Bronchial epithelial cell (primary cell): ENCODE data around the gene KCTD1. TPM values are rescaled to one million over a fixed set of nuclear protein-coding genes. Genes with fewer than 3 reads are reported as not detected.

Experiments used
- DNase-seq: peaks from one replicate; pipeline ENCODE4 v3.0.0-alpha.2; 2010; ENCODE audit warnings: low read depth
- FAIRE-seq: peaks from 2 replicates; lab custom pipeline; 2011; peaks lifted over from hg19 to GRCh38; lab: Jason Lieb, UNC
- H3K27me3 ChIP-seq: 2 replicates; pipeline ENCODE4 v1.5.1; 2011; ENCODE audit warnings: low read length; ENCODE audit not compliant: control insufficient read depth, insufficient read depth
- H3K36me3 ChIP-seq: 2 replicates; pipeline ENCODE4 v1.5.1; 2011; ENCODE audit warnings: low read length; ENCODE audit not compliant: control insufficient read depth, insufficient read depth
- H3K4me3 ChIP-seq: 2 replicates; pipeline ENCODE4 v1.5.1; 2011; ENCODE audit warnings: mild to moderate bottlenecking, low read depth, low read length, control low read depth
- total RNA-seq: library from RNA; depleted of rRNA; stranded (reverse); fragments of >200 nt; gene quantifications from 2 replicates; pipeline ENCODE4 v1.2.1, GENCODE V29; 2014
- TF ChIP-seq, protein P1 (sequence below): IDR thresholded peaks from 2 replicates; pipeline ENCODE4 v1.5.1; 2011; ENCODE audit warnings: mild to moderate bottlenecking, moderate library complexity, low read length, control low read depth, inconsistent platforms; ENCODE audit not compliant: insufficient read depth, severe bottlenecking

KCTD1 gene
- total RNA-seq, 1 donor from 2014 or later = 16.6 TPM

DNA sequence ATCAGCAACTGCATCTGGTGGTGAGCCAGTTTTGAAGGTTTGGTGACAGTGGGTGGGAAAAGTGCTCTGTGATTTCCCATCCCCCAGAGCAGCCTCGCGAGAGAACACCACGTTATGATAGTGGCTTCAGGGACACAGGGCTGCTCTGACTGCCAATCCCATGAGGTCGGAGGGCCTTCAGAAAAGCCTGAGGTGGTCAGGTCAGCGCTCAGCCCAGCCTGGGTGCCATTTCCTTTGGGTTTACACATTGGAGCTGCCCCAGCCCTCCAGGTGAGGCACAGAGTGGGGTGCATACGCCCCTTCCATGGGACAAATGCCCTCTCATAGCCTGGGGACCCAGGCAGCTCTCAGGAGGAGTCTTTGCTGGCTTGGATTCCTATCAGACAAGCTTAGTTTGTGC lies 126.8 kb downstream of the KCTD1 start:
- Histone ChIP-seq H3K36me3 (no peaks in the 10 kb centered on the region), H3K27me3 (no peaks in the 10 kb centered on the region), H3K4me3 (no peak overlapping the region)
- DNase-seq = no peak
- TF ChIP-seq, protein P1, sequence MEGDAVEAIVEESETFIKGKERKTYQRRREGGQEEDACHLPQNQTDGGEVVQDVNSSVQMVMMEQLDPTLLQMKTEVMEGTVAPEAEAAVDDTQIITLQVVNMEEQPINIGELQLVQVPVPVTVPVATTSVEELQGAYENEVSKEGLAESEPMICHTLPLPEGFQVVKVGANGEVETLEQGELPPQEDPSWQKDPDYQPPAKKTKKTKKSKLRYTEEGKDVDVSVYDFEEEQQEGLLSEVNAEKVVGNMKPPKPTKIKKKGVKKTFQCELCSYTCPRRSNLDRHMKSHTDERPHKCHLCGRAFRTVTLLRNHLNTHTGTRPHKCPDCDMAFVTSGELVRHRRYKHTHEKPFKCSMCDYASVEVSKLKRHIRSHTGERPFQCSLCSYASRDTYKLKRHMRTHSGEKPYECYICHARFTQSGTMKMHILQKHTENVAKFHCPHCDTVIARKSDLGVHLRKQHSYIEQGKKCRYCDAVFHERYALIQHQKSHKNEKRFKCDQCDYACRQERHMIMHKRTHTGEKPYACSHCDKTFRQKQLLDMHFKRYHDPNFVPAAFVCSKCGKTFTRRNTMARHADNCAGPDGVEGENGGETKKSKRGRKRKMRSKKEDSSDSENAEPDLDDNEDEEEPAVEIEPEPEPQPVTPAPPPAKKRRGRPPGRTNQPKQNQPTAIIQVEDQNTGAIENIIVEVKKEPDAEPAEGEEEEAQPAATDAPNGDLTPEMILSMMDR = no peak
- FAIRE-seq = no peak

DNA sequence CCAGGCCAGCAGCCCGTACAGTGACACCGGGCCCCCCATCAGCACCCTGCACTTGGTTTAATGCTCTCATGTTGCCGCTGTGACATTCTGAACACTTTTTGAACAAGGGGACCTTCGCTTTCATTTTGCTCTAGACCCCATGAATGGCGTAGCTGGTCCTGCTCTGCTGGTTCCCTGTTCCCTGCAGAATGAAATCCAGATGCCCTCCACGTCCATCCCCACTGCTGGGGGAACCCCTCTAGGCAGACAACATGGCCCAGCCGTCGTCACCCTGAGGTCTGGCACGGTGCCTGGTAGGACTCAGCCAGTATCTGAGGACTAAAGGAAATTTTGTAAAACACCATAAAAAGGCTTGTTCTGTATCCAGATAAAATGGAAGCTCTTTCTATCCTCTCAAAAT lies 128.6 kb downstream of the KCTD1 start:
- H3K4me3 ChIP-seq = no peak overlapping the region
- TF ChIP-seq, protein P1 = no peak
- no peaks in the 10 kb centered on the region for H3K36me3 ChIP-seq
- FAIRE-seq (no peak), DNase-seq (no peak)
- H3K27me3 ChIP-seq = no peaks in the 10 kb centered on the region

DNA sequence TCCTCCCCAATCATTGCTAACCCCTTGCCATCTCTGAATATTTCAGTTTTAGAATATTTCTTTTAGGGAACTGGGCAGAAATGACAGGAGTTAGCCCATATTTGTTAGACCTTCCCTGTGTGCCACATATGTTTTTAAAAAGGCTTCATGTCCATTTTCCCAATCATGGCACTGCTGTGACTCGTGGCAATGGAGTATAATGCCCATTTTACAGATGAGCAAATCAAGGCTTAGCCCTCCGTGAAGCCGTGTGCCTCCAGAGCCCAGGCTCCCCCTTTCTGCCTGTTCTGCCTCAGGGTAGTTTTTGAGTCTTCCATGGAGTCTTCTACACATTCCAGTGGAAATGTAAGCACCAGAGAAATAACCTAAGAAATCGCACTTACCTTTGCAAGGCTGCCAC lies 130.1 kb downstream of the KCTD1 start:
- H3K4me3 ChIP-seq = no peak overlapping the region
- DNase-seq (no peak), FAIRE-seq (no peak)
- TF ChIP-seq, protein P1 = no peak
- no peaks in the 10 kb centered on the region for H3K36me3 ChIP-seq
- H3K27me3 ChIP-seq = no peaks in the 10 kb centered on the region

DNA sequence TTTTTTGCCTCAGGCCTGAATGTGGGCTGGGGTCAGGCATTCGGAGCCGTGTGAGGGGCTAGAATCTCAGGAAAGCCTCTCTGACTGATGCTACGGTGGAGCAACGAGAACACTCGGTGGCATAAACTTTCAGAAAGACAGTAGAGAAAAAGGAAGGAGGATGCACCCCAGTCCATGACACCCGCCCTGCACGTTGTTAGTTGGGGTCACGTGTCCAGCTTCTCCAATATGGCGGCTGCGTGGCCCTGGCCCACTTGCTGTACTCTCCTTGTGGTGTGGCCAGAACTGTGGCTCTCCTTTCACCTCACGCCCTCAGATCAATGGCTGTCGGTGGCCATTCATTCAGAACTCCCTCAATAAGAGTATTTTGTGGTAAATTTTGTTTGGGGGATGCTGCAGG lies 131.2 kb downstream of the KCTD1 start:
- DNase-seq (no peak), FAIRE-seq (no peak)
- TF ChIP-seq, protein P1 = no peak

DNA sequence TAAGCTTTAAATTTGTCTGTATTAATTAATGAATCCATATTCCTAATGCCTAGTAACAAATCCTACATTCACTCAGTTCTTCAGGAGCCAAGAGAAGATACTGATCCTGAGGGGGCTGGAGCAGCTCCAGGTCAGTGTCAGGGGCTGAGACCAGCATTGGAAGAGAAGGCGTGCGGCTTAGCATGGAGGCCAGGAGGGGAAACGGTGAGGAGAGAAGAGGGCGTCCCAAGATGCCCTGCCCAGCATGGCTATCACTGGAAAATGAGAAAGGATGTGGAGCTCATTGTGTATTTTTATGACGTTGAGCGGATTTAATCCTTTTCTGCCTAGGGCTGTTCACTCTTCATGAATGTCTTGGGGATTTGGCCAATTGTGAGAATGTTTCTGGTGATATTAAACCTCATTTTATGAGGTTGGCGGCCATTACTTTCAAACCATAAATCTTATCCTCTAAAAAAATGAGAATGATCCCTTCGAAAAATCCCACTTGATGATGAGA lies 131.7 kb downstream of the KCTD1 start:
- FAIRE-seq = no peak

More for the DNA sequence above, 131.2 kb downstream of the KCTD1 start:
- H3K36me3 ChIP-seq = no peaks in the 10 kb centered on the region
- no peak overlapping the region for H3K4me3 ChIP-seq
- no peaks in the 10 kb centered on the region for H3K27me3 ChIP-seq

More for the DNA sequence above, 131.7 kb downstream of the KCTD1 start:
- Histone ChIP-seq H3K4me3 (no peak overlapping the region), H3K27me3 (no peaks in the 10 kb centered on the region), H3K36me3 (no peaks in the 10 kb centered on the region)
- TF ChIP-seq, protein P1 = no peak
- DNase-seq = no peak
